ENCODE measurements around the gene SLC9A9. TPM values are rescaled to one million over a fixed set of nuclear protein-coding genes. Genes with fewer than 3 reads are reported as not detected.

Gene SLC9A9
- total and polyA plus RNA-seq, 2 donors from 2014 or later = 3.7 to 16.5 TPM

- no peak for TF ChIP-seq CTCF (IDR thresholded peaks at IDR 0.05; ENCODE audit: borderline replicate concordance, extremely low read depth, insufficient read depth)
- H3K4me1 ChIP-seq (ENCODE audit: control insufficient read depth in 2 of 3, insufficient read depth in 2 of 3, low read depth in 1 of 3, low read length in 3 of 3) = no peaks in the 10 kb centered on the region
- intact Hi-C loops (cut with DNase I) = no loop called here
- DNase-seq (no peak), FAIRE-seq (no peak)
- H3K9me3 ChIP-seq (ENCODE audit: control insufficient read depth in 2 of 3, insufficient read depth in 1 of 3, low read length in 3 of 3) = no peaks in the 10 kb centered on the region
- H3K27me3 ChIP-seq (ENCODE audit: control insufficient read depth, insufficient read depth, low read length) = no peaks in the 10 kb centered on the region
- no peak overlapping the region for H3K9ac ChIP-seq (ENCODE audit: low read length in 3 of 3)
- H3K27ac ChIP-seq (ENCODE audit: low read depth in 2 of 2, low read length in 2 of 2) = no peak overlapping the region
- no peak overlapping the region for H3K4me3 ChIP-seq (ENCODE audit: low read length in 3 of 3)
- H3K36me3 ChIP-seq (ENCODE audit: control insufficient read depth in 2 of 3, insufficient read depth in 3 of 3, low read length in 3 of 3) = no peaks in the 10 kb centered on the region
Observed at GRCh38 chr3:143783851-143784370, 64.4 kb downstream of the SLC9A9 start.

GRCh38 chr3:143775459-143775858 is 72.8 kb downstream of the SLC9A9 start:
- Histone ChIP-seq H3K27me3 (ENCODE audit: control insufficient read depth, insufficient read depth, low read length) (no peaks in the 10 kb centered on the region), H3K4me3 (ENCODE audit: low read length in 3 of 3) (no peak overlapping the region), H3K9ac (ENCODE audit: low read length in 3 of 3) (no peak overlapping the region), H3K36me3 (ENCODE audit: control insufficient read depth in 2 of 3, insufficient read depth in 3 of 3, low read length in 3 of 3) (no peaks in the 10 kb centered on the region), H3K4me1 (ENCODE audit: control insufficient read depth in 2 of 3, insufficient read depth in 2 of 3, low read depth in 1 of 3, low read length in 3 of 3) (no peaks in the 10 kb centered on the region), H3K9me3 (ENCODE audit: control insufficient read depth in 2 of 3, insufficient read depth in 1 of 3, low read length in 3 of 3) (no peaks in the 10 kb centered on the region), H3K27ac (ENCODE audit: low read depth in 2 of 2, low read length in 2 of 2) (no peak overlapping the region)
- FAIRE-seq = peak; percentile 90
- TF ChIP-seq CTCF (IDR thresholded peaks at IDR 0.05; ENCODE audit: borderline replicate concordance, extremely low read depth, insufficient read depth) = peak; percentile 32
- peak in 2 of 5 donors; percentile 58 to 67 for DNase-seq
- intact Hi-C loops (cut with DNase I) = loop anchor here (10.0 kb wide), 1 partner anchor 179 kb away; no protein-coding TSS in a partner anchor

- Histone ChIP-seq H3K9me3 (ENCODE audit: control insufficient read depth in 2 of 3, insufficient read depth in 1 of 3, low read length in 3 of 3) (no peaks in the 10 kb centered on the region), H3K4me1 (ENCODE audit: control insufficient read depth in 2 of 3, insufficient read depth in 2 of 3, low read depth in 1 of 3, low read length in 3 of 3) (no peaks in the 10 kb centered on the region), H3K9ac (ENCODE audit: low read length in 3 of 3) (no peak overlapping the region), H3K27ac (ENCODE audit: low read depth in 2 of 2, low read length in 2 of 2) (no peak overlapping the region), H3K4me3 (ENCODE audit: low read length in 3 of 3) (no peak overlapping the region), H3K27me3 (ENCODE audit: control insufficient read depth, insufficient read depth, low read length) (no peaks in the 10 kb centered on the region), H3K36me3 (ENCODE audit: control insufficient read depth in 2 of 3, insufficient read depth in 3 of 3, low read length in 3 of 3) (no peaks in the 10 kb centered on the region)
- no peak for TF ChIP-seq CTCF (IDR thresholded peaks at IDR 0.05; ENCODE audit: borderline replicate concordance, extremely low read depth, insufficient read depth)
- no peak for FAIRE-seq
- intact Hi-C loops (cut with DNase I) = loop anchor here (10.0 kb wide), 1 partner anchor 183 kb away; no protein-coding TSS in a partner anchor
- DNase-seq = no peak
Observed at GRCh38 chr3:143771939-143772338, 76.3 kb downstream of the SLC9A9 start.

- no peak for DNase-seq
- no peak overlapping the region for H3K4me3 ChIP-seq (ENCODE audit: low read length in 3 of 3)
- intact Hi-C loops (cut with DNase I) = loop anchor here (10.0 kb wide), 1 partner anchor 184 kb away; no protein-coding TSS in a partner anchor
- H3K9ac ChIP-seq (ENCODE audit: low read length in 3 of 3) = no peak overlapping the region
- H3K27me3 ChIP-seq (ENCODE audit: control insufficient read depth, insufficient read depth, low read length) = no peaks in the 10 kb centered on the region
- H3K9me3 ChIP-seq (ENCODE audit: control insufficient read depth in 2 of 3, insufficient read depth in 1 of 3, low read length in 3 of 3) = no peaks in the 10 kb centered on the region
- no peaks in the 10 kb centered on the region for H3K4me1 ChIP-seq (ENCODE audit: control insufficient read depth in 2 of 3, insufficient read depth in 2 of 3, low read depth in 1 of 3, low read length in 3 of 3)
- H3K27ac ChIP-seq (ENCODE audit: low read depth in 2 of 2, low read length in 2 of 2) = no peak overlapping the region
- no peak for TF ChIP-seq CTCF (IDR thresholded peaks at IDR 0.05; ENCODE audit: borderline replicate concordance, extremely low read depth, insufficient read depth)
- no peaks in the 10 kb centered on the region for H3K36me3 ChIP-seq (ENCODE audit: control insufficient read depth in 2 of 3, insufficient read depth in 3 of 3, low read length in 3 of 3)
- FAIRE-seq = no peak
Observed at GRCh38 chr3:143771258-143771657, 77.0 kb downstream of the SLC9A9 start.
